Measurements from ENCODE around the gene GNAZ.
"Not testable (repeated sequence)": the region's sequence is repeated elsewhere in the genome, so short reads cannot be mapped to it uniquely, and the experiment has no call there.

GNAZ gene
- total RNA-seq = 0 to 2.1 (median 0.13) reads per million in 17 experiments

DNA sequence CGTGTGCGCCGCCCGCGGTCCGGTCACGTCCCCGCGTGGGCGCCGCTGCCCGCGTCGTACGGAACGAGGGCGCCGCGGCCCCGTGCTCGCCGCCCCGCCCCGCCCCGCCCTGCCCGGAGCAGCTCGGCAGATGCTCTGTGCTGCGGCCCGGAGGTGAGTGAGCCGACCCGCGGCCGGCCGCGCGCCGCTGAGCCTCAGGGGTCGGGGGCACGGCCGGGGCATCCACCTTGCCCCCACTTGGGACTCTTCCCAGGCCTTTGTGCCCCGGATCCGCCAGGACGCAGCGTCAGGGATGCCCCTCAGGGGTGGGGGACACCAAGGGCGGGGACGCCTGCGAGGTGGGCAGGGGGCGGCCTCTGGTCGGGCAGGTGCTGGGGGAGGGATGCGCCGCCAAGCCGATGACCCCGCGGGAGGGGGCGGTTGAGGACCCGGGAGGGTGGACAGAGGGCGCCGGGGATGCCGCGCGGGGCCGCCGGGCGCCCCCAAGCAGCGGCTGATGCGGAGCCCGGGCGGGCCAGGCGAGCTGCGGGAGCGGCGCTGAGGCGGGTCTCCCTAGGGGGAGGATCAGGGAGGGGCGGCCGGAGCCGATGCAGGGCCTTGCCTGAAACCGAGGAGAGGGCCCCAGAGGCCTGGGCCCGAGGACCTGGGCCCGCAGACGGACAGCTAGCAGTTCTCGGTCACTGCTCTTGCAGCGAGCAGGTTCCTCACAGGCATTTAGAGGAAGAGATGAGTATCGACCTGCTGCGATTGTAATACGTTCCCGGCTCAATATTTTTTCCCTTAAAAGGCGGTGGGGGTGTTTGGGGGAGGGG lies at the start of gene GNAZ:
Gene GNAZ (plus strand): TSS at position 102 of the 812 bp plus-strand sequence. CDS start 25,177 bp downstream, outside the sequence.
- DNase-seq = peak in 3 of 4 experiments; percentile 22 to 24 (median 24)

DNA sequence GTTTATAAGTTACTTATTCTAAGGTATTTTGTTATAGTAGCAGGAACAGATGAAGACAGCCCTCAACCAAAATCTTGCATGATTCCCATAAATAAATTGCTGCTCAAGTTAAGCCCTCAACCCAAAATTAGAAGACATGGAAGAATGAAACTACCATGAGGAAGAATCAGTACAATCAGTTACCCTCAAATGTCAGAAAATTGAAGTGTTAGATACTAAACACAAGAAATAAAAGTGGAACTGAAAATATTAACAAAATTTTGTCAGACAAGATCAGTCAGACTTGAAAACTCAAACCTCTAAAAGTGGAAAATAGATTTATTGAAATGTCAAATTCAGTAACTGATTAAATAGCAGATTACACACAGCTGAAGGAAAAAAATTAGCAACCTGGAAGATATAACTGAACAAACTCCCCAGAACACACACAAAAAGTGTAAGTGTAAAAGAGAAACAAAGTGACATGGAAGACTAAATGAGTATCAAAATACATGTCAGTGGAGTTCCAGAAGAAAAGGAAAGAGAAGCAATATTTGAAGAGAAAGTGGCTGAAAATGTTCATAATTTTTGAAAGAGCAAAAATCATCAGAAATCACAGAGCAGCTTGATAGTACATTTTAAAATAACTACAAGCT lies 49.5 kb upstream of the GNAZ start:
- DNase-seq = no peak

DNA sequence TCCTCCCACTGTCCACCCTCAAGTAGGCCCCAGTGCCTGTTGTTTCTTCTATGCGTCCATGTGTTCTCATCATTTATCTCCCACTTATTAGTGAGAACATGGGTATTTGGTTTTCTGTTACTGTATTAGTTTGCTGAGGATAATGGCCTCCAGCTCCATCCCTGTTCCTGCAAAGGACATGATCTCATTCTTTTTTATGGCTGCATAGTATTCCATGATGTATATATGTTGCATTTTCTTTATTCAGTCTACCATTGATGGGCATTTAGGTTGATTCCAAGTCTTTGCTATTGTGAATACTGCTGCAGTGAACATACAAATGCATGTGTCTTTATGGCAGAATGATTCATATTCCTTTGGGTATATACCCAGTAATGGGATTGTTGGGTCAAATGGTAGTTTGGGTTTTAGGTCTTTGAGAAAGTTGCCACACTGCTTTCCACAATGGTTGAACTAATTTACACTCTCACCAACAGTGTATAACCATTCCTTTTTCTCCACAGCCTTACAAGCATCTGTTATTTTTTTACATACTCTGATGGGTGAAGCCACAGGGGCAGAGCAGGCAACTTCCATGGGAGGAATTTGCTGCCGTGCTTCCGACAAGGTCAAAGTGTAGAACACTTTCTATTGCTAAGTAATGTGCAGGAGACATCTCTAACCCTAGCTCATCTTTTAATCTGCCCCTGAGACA lies 48.5 kb upstream of the GNAZ start:
- not testable (repeated sequence) for DNase-seq

DNA sequence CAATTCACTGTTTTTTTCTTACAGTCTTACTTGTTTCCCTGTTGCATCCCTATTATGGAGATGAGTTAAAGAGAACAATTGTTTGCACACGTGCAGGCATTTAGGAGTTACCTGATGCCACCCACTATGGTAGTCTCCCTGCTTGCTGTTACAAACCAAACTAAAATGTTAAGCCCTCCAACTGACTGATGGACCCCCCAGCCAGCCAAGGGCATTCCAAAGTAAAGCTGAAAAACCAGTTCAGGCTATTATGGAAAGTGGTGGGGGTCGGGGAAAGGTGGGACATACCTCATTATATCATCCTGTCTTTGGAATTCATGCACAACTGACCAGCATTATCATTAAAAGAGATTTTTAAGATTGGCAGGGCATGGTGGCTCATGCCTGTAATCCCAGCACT lies 47.0 kb upstream of the GNAZ start:
- no peak for DNase-seq

DNA sequence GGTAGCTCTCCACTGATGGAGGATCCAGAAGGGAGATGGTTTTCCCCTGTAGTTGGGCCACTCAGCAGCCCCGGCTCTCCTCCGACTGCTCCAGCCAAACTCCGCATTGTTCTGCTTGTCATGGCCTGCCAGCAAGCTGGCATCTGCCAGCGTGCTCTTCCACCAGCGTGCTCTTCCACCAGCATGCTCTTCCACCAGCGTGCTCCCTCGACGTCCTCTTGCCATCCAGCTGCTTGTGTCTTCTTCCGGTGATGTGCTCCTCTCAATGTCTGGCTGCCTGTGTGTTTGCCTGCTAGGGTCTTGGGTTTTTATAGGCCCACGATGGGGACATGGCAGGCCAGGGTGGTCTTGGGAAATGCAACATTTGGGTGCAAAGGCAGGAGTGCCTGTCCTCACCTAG lies 43.5 kb upstream of the GNAZ start:
- no peak for DNase-seq

GRCh38 chr22:23027849-23028248 lies 42.5 kb upstream of the GNAZ start:
- not testable (repeated sequence) for DNase-seq

- no peak for DNase-seq
These were observed 40.6 kb upstream of the GNAZ start for GRCh38 chr22:23029521-23030228.

DNA sequence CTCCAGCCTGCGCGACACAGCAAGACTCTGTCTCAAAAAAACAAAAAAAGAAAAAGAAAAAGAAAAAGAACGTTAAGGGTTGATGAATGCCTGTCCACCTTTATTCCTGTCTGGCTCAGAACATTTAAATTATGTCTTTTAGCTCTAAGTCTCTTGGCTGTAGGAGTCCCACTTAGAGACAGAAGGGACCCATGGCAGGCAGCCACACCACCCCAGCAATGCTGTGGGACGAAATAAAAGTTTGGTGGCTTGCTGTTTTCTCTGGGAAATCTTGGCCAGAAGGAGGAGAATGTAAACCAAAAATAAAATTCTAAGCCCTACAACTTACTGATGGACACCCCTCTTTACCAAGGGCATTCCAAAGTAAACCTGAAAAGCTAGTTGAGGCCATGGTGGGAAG lies 38.9 kb upstream of the GNAZ start:
- no peak for DNase-seq

GRCh38 chr22:23031786-23032185 lies 38.5 kb upstream of the GNAZ start:
- no peak for DNase-seq

DNA sequence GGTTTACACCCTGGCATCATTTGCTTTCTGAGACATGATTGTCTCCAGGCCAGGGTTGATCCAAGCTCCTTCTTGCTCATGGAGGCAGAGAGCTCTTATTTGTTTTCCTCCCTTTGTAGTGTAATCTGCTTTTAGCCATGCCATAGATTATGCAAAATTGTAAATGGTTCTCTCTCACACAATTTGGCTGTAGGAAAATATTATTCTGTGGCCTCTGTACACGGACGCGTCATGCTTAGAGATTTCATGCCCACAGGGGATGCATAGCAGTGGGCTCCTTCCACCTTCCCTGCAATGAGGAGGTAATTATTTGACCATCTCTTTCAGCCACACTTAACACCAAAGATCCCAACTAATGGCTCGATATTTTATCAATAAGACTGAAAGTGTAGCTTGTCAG lies 37.7 kb upstream of the GNAZ start:
- no peak for DNase-seq

- DNase-seq = no peak
These were observed 37.0 kb upstream of the GNAZ start for GRCh38 chr22:23033116-23033905.

DNA sequence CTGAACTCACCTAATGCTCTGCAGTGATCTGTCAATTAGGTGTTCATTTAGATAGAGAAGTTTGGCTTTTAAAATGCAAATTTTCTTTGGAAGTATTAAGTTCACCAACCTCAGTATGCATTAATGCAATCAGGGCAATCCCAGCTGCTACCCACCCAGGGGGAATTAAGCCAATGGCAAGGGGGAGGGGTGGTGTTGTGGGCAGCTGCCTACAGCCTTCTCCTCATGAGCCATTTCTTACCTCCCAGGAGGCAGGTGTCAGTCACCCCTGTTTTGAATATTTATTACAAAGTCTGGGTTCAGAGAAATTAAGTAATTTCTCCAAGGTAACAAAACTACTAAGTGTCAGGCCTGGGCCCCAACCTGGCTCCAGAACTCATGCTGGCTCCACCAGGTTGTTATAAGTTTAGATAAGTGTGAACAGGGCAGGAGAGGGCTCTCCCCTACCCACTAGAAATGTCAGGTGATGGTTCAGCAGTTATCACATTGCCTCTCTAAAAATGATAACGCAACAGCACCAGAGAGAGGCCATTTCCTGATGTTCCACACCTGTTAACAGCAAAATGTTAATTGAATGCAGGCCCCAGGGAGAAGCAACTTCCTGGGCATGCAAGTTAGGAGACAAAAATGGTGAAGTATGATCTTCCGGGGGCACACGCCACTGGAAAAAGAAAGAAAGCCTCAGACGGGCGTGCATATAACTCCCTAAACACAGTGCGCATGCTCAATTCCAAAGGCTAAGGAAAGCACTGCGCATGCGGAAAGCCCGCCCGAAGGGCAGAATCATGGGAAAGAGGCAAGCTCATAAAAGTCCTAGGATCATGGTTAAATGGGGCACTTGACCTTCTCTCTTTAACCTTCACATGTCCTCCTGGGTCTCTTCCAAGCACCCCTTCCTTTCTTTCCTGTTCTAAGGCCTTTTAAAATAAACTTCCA lies 35.4 kb upstream of the GNAZ start:
- no peak for DNase-seq

DNA sequence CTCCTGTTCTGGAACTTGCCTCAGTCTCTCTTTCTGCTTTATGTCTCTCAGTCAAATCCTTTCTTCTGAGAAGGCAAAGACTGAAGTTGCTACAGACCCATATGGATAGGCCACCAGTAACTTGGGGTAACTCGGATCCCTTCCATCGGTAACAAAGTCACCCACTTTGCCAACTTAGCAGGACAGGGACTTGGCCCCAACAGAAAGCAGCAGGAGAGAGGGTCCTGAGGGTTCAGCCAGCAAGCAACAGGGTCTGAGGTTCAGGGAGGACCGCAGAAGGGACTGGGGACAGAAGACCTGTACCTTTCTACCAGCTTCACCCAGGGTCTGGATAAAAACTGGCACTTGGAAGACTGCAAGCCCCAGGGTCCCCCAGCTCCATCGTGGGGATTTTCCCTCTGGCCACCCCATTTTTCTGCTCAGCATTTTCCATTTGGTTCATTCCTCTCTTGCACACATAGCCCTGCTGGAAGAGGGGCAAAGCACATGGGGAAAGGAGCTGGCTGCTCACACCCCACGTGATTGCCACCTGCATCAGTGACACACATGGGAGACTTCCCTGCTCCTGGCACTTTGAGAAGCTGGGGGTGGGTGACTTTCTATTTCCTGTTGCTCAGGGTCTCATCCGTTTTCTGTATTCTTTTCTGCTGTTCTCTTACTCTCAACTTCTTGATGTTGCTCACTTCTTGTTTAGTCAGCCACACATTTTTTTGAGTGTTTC lies 34.6 kb upstream of the GNAZ start:
- no peak for DNase-seq

DNA sequence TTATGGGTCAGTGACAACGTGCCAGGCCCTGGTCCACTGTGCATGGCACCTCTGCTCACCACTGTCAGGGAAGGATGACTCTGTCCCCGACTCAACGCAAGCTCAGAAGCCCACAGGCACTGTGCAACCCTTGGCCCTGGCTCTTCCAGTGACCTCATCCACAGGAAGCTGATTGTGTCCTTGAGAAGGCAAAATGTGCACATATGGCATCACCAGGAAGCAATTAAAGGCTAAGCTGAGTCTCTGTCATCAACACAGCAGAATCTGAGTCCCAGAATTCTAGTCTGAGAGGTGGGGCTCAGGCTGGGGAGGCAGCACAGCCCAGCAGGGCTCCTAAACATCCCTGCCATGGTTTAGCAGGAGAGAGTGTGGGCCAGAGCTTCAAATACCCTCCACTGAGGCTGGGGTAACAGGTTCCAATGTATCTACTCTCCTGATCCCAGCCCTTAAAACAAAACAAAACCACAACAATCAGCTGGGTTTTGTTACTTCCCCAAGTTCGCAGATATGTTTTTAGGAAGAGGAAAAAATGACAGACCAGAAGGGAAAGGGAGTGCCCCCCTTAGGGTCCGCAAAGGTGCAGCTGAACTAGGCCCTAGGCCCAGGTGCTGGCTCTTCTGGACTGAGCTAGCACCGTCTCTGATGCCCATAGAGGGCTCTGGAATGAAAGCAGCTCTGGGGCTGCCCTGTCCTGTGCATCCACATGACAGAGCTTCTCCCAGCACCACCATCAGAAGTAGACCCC lies 33.5 kb upstream of the GNAZ start:
- peak; percentile 8 to 53 (median 28) for DNase-seq

GRCh38 chr22:23037429-23038333 lies 32.6 kb upstream of the GNAZ start:
- peak in 2 of 4 experiments; percentile 4 to 11 for DNase-seq

DNA sequence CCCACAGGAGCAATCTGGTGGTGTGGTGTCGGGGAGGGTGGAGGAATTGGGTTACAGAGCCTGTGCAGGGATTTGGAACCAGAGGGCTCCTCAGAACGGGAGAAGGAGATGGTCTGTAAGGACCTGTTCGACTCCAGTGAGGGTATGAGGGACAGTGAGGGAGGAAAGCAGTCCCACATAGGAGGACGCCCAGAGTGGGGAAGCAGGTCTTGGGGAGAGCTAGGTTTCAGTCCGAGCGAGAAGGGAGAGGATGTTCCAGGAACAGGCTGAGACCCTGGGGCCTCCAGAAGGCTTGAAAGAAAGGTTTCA lies 32.0 kb upstream of the GNAZ start:
- no peak for DNase-seq

DNA sequence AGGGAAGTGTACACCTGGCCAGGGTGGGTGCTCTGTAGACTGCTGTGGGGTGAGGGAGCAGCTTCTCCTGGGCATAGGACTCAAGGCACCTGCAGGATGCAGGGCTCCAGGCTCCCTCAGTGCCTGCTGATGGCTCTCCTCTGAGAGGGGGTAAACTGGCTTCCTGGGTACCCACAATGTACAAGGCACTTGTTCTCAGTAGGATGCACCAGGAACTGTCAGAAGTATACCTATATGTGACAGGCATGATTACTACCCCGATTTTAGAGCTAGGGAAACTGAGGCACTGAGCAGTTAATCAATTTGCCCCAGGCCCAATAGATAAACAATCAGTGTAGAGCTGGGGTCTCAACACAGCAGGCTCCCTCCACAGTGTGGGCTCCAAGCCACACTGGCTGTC lies 31.4 kb upstream of the GNAZ start:
- no peak for DNase-seq

DNA sequence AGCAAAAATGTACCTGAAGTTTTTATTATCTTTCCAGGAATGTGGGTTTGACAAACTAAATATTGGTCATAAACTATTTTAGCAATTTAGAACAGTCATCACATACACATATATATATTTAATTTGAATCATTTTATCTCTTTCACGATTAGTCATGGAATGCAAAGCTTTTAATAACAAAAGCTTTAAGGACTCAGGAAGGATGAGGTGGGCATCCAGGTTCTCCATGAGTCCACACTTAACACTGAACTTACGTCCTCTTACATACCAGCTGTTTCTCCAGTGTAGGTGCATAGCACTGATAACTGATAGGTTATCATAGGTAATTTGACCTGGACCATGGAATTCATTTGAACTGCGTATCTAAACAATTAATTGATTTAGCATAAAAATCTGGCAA lies 28.1 kb upstream of the GNAZ start:
- DNase-seq = no peak

Measured in suppressor macrophage (primary cell).